ENCODE data around the gene ATP6V1F.

Gene ATP6V1F

DNA sequence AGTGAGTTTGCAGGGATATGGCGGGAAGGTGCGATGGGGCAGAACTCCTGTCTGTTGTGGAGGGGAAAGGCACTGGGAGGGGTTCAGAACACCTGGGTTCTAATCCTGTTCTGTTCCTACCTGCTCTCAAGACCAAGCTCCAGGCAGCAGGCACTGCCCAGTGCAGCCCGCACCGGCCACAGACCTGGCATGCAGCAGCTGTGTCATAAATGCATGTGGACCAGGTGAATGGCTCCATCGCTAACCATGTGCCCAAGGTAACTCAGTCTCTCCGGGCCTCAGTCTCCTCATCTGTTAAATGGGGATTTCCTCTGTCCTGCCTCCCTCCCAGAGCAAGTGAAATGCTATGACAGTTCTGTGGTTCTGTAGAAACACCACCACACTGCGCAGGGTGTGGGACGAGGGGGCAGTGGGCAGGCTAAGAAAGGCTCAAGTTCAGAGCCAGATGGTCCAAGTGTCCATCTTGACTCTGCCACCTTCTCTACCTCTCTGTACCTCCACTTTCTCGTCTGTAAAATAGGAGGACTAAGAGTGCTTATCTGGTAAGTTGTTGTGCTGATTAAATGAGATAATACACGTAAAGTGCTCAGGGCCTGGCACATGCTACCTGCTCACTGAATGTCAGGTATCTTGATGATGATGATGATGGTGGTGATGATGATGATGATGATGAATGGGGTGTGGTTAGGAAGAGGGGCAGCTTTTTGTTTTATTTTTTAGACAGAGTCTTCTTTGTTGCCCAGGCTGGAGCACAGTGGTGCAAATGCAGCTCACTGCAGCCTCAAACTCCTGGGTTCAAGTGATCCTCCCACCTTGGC is 22.9 kb downstream of the ATP6V1F start:
- H3K4me3 Mint-ChIP-seq: no peak overlapping the region
- DNase-seq (ENCODE audit: low spot score): no peak
- no peak overlapping the region for H3K27ac Mint-ChIP-seq

DNA sequence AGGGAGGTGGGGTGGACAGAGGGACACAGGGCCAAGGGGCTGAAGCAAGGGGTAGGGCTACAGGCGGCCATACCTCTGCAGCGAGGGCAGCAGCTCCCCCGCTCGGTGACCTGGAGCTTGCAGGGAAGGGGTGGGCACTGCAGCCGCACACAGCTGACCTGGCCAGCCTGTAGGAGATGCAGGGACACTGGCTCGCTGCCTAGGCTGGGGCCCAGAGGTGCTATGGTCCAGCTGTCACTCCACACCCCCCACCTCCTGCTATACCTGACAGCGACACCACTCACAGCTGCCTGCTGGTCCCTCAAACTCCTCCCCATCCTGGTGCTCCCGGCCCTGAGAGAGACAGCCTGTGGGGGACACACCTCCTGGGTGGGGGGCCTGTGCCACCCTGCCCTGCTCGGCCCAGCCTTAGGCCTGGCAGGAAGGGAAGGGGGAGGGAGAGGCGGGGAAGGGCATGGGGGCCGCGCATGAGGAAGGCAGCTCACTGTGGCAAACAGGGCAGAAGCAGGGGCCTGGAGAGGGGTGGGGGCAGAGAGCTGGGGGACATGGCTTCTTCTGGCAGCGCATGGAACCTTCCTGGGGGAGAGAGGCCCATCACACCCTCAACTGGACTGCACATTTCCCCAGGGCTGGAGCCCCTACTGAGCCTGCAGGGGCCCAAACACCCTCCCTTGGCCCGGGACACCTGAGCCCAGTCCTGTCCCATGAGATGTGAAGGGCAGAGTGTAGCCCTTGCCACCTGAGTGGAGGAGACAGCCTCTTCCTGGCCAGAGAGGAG is 23.9 kb downstream of the ATP6V1F start:
- H3K27me3 Mint-ChIP-seq (ENCODE audit: low read depth): peaks cover 11% of the 10 kb centered on the region
- H3K4me1 Mint-ChIP-seq (ENCODE audit: low read depth): peaks cover 2% of the 10 kb centered on the region
- H3K27ac Mint-ChIP-seq: no peak overlapping the region
- no peaks in the 10 kb centered on the region for H3K9me3 Mint-ChIP-seq
- no peak for DNase-seq (ENCODE audit: low spot score)
- no peaks in the 10 kb centered on the region for H3K36me3 Mint-ChIP-seq (ENCODE audit: low read depth)
- H3K4me3 Mint-ChIP-seq: no peak overlapping the region

More for the DNA sequence above, 22.9 kb downstream of the ATP6V1F start:
- Mint-ChIP-seq H3K9me3 (no peaks in the 10 kb centered on the region), H3K36me3 (ENCODE audit: low read depth) (no peaks in the 10 kb centered on the region), H3K4me1 (ENCODE audit: low read depth) (peaks cover 2% of the 10 kb centered on the region), H3K27me3 (ENCODE audit: low read depth) (peaks cover 10% of the 10 kb centered on the region)

DNA sequence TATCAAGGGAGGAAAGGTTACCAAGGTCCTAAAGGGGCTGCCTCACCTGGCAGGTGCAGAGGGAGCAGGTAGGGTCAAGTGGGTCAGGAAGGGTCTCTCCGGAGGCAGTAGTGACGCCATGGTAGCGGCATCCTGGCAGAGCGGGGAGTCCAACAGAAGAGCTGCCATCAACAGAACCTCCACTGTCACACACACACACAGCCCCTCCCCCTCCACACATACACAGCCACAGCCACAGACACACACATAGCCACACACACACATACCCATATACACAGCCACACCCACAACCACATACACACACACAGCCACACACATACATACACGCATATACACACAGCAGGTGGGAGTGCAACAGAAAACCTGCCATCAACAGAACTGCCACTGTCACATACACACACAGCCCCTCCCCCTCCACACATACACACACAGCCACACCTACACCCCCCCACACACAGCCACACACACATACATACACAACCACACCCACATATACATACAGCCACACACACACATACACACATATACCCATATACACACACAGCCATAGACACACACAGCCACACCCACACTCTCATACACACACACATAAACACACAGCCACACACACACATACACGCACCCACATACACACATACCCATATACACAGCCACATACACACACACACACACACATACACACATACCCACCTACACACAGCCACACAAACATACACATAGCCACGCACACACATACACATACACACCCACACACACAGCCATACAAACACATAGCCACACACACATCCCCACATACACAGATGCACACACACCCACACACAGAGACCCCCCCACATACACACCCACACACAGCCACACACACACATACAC is 24.7 kb downstream of the ATP6V1F start:
- no peak overlapping the region for H3K4me3 Mint-ChIP-seq
- no peak overlapping the region for H3K27ac Mint-ChIP-seq
- H3K4me1 Mint-ChIP-seq (ENCODE audit: low read depth): peaks cover 2% of the 10 kb centered on the region
- no peaks in the 10 kb centered on the region for H3K9me3 Mint-ChIP-seq
- H3K36me3 Mint-ChIP-seq (ENCODE audit: low read depth): no peaks in the 10 kb centered on the region
- DNase-seq (ENCODE audit: low spot score): no peak
- peaks cover 15% of the 10 kb centered on the region for H3K27me3 Mint-ChIP-seq (ENCODE audit: low read depth)

DNA sequence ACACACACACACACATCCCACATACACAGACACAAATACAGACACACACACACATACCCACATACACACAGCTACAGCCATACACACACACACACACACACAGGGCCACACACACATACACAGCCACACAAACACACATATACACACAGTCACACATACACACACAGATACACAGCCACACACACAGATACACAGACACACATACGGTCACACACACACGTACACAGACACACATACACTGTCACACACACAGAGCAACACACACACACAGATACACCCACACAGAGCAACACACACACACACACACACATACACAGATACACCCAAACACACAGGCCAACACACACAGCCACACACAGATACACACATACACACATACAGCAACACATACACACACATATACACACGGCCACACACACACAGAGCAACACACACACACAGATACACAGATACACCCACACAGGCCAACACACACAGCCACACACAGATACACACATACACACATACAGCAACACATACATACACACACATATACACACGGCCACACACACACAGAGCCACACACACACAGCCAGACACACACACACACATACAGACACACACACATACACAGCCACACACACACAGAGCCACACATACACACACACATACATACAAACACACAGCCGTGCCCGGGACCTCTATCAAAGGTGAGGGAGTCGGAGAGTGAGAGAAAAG is 25.5 kb downstream of the ATP6V1F start:
- Mint-ChIP-seq H3K4me3 (no peak overlapping the region), H3K36me3 (ENCODE audit: low read depth) (no peaks in the 10 kb centered on the region), H3K4me1 (ENCODE audit: low read depth) (peaks cover 2% of the 10 kb centered on the region), H3K27me3 (ENCODE audit: low read depth) (peaks cover 15% of the 10 kb centered on the region), H3K9me3 (no peaks in the 10 kb centered on the region), H3K27ac (no peak overlapping the region)
- no peak for DNase-seq (ENCODE audit: low spot score)

DNA sequence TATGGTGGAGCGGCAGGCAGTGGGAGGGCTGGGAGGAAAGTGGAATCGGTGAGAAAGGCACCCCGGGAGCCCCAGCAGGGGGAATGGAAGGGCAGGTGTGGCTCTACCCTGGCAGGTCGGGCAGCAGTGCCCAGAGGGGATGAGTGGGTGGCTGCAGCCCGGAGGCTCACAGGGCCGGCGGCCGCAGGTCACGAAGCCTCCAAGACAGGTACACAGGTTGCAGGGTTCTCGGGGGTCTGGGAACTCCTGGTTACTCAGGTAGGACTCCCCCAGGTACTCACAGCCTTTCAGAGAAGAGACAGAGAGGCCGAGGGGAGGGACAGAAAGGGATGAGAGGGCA is 26.1 kb downstream of the ATP6V1F start:
- Mint-ChIP-seq H3K27ac (no peak overlapping the region), H3K36me3 (ENCODE audit: low read depth) (no peaks in the 10 kb centered on the region), H3K4me3 (no peak overlapping the region), H3K4me1 (ENCODE audit: low read depth) (no peaks in the 10 kb centered on the region), H3K9me3 (no peaks in the 10 kb centered on the region), H3K27me3 (ENCODE audit: low read depth) (peaks cover 15% of the 10 kb centered on the region)
- no peak for DNase-seq (ENCODE audit: low spot score)

DNA sequence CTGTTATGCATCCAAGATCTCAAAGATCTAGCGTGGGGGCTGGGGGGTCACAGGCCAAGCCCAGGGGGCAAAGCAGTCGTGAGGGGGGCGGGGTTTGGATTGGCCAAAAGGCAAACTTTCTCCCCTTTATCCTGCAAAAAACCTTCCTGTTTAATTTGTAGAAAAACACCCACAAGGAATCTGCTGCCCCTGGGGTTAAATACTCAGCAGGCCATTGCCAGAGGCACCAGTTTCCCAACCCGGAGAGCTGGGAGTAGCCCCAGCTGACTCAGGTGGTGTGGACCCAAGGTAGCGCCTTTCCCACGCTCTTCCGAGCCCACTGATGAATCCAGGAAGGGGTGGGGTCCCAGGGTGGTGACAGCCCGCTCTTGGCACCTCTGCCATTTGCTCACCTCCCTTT is 26.5 kb downstream of the ATP6V1F start:
- no peaks in the 10 kb centered on the region for H3K36me3 Mint-ChIP-seq (ENCODE audit: low read depth)
- H3K9me3 Mint-ChIP-seq: no peaks in the 10 kb centered on the region
- H3K27me3 Mint-ChIP-seq (ENCODE audit: low read depth): peaks cover 15% of the 10 kb centered on the region
- no peak overlapping the region for H3K4me3 Mint-ChIP-seq
- no peaks in the 10 kb centered on the region for H3K4me1 Mint-ChIP-seq (ENCODE audit: low read depth)
- DNase-seq (ENCODE audit: low spot score): no peak
- no peak overlapping the region for H3K27ac Mint-ChIP-seq

DNA sequence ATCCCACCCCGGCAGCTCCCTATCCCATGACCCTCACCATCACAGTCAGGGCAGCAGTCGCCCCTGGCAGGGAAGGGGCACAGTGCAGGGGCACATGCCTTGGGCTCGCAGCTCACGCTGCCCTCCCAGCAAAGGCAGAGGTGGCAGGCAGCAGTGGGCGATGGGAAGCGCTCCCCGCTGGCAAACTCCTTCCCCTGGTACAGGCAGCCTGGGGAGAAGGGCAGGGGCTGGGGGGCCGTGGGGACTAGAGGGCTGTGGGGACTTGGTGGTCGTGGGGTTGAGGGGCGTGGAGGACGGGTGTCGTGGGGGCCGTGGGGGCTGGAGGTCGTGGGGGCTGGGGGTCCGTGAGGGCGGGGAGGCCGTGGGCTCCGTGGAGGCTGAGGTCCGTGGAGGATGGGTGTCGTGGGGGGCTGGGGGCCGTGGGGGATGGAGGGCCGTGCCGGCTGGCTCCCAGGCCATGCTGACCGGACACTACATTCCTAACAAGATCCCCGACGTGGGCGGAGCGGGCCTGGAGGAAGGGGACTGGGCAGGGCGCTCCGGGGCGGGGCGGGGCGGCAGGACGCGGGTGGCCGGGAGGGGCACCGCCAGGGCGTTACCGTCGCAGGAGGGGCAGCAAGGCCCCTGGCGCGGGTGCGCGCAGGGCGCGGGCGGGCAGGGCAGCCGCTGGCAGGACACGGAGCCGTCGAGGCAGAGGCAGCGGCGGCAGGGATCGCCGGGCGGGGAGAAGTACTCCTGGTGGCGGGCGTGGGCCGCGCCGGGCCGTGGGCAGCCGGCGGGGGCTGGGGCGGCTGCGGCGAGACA is 27.9 kb downstream of the ATP6V1F start:
- Mint-ChIP-seq H3K27ac (no peak overlapping the region), H3K9me3 (no peaks in the 10 kb centered on the region), H3K27me3 (ENCODE audit: low read depth) (peaks cover 15% of the 10 kb centered on the region), H3K4me1 (ENCODE audit: low read depth) (no peaks in the 10 kb centered on the region), H3K36me3 (ENCODE audit: low read depth) (no peaks in the 10 kb centered on the region), H3K4me3 (no peak overlapping the region)
- no peak for DNase-seq (ENCODE audit: low spot score)

DNA sequence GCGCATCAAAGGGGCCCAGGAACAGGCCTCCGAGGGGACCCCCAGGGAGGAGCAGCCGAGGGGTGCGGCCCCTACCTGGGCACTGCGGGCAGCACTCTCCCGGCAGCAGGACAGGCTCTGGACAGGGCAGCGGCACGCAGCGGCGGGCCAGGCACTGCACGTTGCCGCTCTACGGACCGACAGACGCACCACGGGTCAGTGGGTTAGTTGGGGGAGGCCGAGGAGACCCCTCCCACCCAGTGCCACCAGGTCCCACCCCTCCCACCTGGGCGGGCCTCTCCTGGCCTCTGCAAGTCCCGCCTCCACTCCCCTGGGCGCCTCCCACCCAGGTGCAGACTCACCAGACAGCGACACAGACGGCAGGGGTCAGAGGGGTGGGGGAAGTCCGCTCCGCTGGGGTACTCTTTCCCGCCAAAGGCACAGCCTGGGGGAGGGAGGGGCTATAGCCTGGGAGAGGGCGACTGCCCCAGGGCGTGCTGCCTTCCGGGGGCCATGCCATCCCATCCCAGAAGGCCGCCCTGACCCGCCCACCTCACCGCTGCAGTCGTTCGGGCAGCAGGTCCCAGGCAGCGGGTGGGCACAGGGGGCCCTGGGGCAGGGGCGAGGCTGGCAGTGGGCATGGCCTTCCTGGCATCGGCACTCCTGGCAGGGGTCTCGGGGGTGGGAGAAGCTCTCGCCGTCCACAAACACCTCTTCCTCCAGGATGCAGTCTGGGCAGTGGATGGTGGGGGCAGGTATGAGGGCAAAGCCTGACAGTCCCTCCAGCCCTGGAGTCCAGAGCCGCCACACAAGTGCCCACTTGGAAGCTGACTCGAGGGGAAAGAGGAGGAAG is 28.7 kb downstream of the ATP6V1F start:
- Mint-ChIP-seq H3K4me1 (ENCODE audit: low read depth) (no peaks in the 10 kb centered on the region), H3K4me3 (no peak overlapping the region), H3K9me3 (no peaks in the 10 kb centered on the region), H3K27ac (no peak overlapping the region), H3K36me3 (ENCODE audit: low read depth) (no peaks in the 10 kb centered on the region), H3K27me3 (ENCODE audit: low read depth) (peaks cover 15% of the 10 kb centered on the region)
- no peak for DNase-seq (ENCODE audit: low spot score)

DNA sequence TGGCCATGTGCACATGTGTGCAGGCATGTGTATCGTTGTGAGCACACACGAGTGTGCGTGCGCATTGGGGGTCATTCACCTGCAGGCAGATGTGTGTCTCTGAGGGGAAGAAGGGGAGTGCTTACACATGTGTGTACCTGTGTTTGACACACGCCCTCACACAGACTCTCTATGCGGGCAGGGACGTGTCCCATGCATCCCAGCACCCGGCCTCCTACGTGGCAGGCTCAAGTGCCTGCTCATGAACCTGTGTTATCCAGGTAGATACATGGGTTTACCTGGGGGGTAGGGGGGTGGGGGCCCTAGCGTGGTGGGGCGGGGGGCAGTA is 29.2 kb downstream of the ATP6V1F start:
- H3K4me1 Mint-ChIP-seq (ENCODE audit: low read depth): no peaks in the 10 kb centered on the region
- no peaks in the 10 kb centered on the region for H3K9me3 Mint-ChIP-seq
- no peak overlapping the region for H3K4me3 Mint-ChIP-seq
- peaks cover 16% of the 10 kb centered on the region for H3K27me3 Mint-ChIP-seq (ENCODE audit: low read depth)
- no peak for DNase-seq (ENCODE audit: low spot score)
- no peak overlapping the region for H3K27ac Mint-ChIP-seq
- H3K36me3 Mint-ChIP-seq (ENCODE audit: low read depth): no peaks in the 10 kb centered on the region

DNA sequence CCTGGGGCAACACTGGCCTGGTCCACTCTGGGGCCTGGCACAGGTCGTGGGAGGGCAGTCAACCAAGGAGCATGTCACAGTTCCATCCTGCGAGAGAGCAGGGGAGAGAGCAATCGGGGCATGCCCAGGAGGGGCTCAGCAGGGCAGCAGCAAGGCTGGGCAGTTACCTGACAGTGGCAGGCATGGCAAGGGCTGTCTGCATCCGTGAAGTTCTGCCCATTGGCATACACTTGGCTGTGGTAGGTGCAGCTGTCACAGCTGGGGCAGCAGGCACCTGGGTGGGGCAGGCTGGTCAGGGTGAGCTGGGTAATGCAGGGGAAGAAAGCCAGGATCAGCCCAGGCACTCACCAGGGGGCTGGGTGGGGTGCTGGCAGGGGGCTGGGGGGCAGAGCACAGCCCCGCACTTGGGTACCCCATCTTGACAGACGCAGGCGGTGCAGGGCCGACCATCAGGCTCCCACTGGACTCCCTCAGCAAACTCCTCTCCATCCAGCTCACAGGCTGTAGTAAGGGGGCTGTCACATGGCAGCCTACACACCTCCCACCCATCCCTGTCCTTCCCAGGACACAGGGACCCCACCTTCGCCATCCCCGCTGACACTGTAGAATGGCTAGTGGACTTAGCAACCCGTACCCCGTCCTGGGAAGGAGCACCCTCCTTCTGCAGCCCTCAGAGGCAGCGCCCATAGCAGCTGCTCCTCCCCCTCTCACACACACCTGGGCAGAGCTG is 30.0 kb downstream of the ATP6V1F start:
- Mint-ChIP-seq H3K9me3 (no peaks in the 10 kb centered on the region), H3K4me3 (no peak overlapping the region), H3K27ac (no peak overlapping the region), H3K27me3 (ENCODE audit: low read depth) (peaks cover 18% of the 10 kb centered on the region), H3K4me1 (ENCODE audit: low read depth) (no peaks in the 10 kb centered on the region), H3K36me3 (ENCODE audit: low read depth) (no peaks in the 10 kb centered on the region)
- no peak for DNase-seq (ENCODE audit: low spot score)

DNA sequence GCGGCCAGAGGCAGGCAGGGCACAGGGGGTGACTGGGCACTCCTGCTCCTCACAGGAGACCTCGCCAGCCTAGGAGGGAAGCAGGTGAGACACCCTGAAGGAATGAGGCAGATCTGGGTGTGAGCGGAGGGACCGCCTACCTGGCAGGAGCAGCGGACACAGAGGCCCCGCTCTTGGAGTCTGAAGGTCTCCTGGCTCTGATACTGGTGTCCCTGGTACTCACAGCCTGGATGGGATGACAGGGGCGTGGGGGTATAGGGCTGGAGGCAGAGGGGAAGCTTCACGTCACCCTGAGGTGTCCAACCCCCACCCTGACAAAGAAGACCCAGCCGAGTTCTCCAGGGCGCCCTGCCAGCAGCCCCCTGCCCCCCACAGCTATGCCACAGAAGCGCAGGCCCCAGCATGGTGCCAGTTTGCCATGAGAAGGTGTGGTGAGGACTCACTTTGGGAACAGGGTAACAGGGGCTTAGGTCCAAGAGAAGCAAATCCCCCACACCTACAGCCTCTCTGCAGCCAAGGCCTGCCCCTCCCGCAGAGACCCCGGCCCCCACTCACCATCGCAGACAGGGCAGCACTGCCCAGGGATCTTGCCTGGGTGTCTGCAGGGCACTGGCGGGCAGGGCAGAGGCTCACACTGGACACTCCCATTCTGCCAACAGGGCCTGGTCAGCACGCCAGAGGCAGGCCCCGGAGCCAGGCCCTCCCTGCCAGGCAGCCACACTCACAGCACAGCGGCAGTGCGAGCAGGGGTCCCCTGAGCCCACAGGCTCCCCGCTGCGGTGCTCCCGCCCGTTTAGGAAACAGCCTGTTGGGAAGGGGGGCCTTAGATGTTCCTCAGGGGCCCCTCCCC is 30.8 kb downstream of the ATP6V1F start:
- Mint-ChIP-seq H3K27me3 (ENCODE audit: low read depth) (peaks cover 21% of the 10 kb centered on the region), H3K4me1 (ENCODE audit: low read depth) (no peaks in the 10 kb centered on the region), H3K36me3 (ENCODE audit: low read depth) (no peaks in the 10 kb centered on the region), H3K4me3 (no peak overlapping the region), H3K9me3 (peaks cover 2% of the 10 kb centered on the region), H3K27ac (no peak overlapping the region)
- no peak for DNase-seq (ENCODE audit: low spot score)
